ENCODE data around the gene MYPOP. TPM values are rescaled to one million over a fixed set of nuclear protein-coding genes. Genes with fewer than 3 reads are reported as not detected.

Gene MYPOP
- total and polyA plus RNA-seq, 2 of the 13 experiments (the other 11 are each of a cell fraction or from before 2014, with no cell fraction given), result 2.3 to 2.7 TPM

DNA sequence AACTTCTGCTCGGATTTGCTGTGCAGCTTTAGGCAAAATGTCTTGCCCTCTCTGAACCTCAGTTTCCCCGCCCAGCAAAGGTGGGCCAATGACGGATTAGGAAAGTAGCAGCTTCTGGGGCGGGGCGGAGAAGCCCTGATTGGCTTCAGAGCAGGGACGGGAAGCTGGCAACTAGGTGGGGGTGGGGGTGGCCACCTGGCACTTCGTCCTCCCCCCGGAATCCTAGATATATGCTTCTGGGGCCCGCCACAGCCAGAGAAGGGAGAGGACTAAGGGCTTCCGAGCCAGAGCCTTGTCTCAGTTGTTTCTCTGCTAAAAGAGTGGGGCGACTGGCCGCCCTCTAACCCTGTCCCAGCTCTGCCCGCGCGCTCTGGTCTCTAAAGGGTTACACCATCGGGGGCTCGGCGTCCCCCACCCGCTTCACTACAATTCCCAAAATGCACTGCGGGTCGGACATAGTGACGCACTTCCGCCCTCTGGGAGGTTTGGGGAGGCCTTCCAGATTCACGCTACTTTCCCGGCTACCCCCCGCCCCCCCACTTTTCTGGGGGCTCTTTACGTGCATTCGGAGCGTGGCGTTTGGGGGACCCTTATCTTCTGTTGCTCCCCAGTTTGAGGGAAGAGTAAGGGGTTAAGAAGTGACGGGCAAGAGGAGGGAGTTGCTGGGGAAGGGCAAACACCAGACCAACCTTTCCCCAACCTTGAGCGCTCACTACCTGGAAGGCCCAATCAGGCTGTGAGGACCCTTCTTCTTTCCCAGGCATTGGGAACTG is 15.8 kb downstream of the MYPOP start (continued):
- TF ChIP-seq, protein P1, sequence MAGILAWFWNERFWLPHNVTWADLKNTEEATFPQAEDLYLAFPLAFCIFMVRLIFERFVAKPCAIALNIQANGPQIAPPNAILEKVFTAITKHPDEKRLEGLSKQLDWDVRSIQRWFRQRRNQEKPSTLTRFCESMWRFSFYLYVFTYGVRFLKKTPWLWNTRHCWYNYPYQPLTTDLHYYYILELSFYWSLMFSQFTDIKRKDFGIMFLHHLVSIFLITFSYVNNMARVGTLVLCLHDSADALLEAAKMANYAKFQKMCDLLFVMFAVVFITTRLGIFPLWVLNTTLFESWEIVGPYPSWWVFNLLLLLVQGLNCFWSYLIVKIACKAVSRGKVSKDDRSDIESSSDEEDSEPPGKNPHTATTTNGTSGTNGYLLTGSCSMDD (CRISPR knock-in tag; IDR thresholded peaks at IDR 0.05), result no peak
- TF ChIP-seq ARNTL (CRISPR knock-in tag; IDR thresholded peaks at IDR 0.05), result peak; percentile 60
- TF ChIP-seq, protein P2, sequence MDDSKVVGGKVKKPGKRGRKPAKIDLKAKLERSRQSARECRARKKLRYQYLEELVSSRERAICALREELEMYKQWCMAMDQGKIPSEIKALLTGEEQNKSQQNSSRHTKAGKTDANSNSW (CRISPR knock-in tag; IDR thresholded peaks at IDR 0.05; ENCODE audit: borderline replicate concordance), result no peak
- no peak for TF ChIP-seq NCOR1 (IDR thresholded peaks at IDR 0.05; ENCODE audit: borderline replicate concordance, low read length)
- TF ChIP-seq NR2F6 (IDR thresholded peaks at IDR 0.05), result no peak
- TF ChIP-seq NR2F6 (CRISPR knock-in tag; IDR thresholded peaks at IDR 0.05), result no peak
- no peak for TF ChIP-seq MBD4 (IDR thresholded peaks at IDR 0.05; ENCODE audit: borderline replicate concordance, low read length)
- TF ChIP-seq AGO1 (IDR thresholded peaks at IDR 0.05; ENCODE audit: low read depth, low read length, poor library complexity, severe bottlenecking), result peak; percentile 95
- TF ChIP-seq NFRKB (IDR thresholded peaks at IDR 0.05), result no peak
- peak; percentile 35; the same call in 1 of the 2 replicates for TF ChIP-seq PPARG (CRISPR knock-in tag; conservative IDR thresholded peaks at IDR 0.05)
- TF ChIP-seq FOXP1 (IDR thresholded peaks at IDR 0.05), result no peak
- no peak for TF ChIP-seq FOXP1 (CRISPR knock-in tag; IDR thresholded peaks at IDR 0.05)
- TF ChIP-seq, protein P3, sequence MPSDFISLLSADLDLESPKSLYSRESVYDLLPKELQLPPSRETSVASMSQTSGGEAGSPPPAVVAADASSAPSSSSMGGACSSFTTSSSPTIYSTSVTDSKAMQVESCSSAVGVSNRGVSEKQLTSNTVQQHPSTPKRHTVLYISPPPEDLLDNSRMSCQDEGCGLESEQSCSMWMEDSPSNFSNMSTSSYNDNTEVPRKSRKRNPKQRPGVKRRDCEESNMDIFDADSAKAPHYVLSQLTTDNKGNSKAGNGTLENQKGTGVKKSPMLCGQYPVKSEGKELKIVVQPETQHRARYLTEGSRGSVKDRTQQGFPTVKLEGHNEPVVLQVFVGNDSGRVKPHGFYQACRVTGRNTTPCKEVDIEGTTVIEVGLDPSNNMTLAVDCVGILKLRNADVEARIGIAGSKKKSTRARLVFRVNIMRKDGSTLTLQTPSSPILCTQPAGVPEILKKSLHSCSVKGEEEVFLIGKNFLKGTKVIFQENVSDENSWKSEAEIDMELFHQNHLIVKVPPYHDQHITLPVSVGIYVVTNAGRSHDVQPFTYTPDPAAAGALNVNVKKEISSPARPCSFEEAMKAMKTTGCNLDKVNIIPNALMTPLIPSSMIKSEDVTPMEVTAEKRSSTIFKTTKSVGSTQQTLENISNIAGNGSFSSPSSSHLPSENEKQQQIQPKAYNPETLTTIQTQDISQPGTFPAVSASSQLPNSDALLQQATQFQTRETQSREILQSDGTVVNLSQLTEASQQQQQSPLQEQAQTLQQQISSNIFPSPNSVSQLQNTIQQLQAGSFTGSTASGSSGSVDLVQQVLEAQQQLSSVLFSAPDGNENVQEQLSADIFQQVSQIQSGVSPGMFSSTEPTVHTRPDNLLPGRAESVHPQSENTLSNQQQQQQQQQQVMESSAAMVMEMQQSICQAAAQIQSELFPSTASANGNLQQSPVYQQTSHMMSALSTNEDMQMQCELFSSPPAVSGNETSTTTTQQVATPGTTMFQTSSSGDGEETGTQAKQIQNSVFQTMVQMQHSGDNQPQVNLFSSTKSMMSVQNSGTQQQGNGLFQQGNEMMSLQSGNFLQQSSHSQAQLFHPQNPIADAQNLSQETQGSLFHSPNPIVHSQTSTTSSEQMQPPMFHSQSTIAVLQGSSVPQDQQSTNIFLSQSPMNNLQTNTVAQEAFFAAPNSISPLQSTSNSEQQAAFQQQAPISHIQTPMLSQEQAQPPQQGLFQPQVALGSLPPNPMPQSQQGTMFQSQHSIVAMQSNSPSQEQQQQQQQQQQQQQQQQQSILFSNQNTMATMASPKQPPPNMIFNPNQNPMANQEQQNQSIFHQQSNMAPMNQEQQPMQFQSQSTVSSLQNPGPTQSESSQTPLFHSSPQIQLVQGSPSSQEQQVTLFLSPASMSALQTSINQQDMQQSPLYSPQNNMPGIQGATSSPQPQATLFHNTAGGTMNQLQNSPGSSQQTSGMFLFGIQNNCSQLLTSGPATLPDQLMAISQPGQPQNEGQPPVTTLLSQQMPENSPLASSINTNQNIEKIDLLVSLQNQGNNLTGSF (CRISPR knock-in tag; IDR thresholded peaks at IDR 0.05), result no peak
- TF ChIP-seq ZNF614 (CRISPR knock-in tag; IDR thresholded peaks at IDR 0.05; ENCODE audit: borderline replicate concordance), result no peak
- TF ChIP-seq, protein P4, sequence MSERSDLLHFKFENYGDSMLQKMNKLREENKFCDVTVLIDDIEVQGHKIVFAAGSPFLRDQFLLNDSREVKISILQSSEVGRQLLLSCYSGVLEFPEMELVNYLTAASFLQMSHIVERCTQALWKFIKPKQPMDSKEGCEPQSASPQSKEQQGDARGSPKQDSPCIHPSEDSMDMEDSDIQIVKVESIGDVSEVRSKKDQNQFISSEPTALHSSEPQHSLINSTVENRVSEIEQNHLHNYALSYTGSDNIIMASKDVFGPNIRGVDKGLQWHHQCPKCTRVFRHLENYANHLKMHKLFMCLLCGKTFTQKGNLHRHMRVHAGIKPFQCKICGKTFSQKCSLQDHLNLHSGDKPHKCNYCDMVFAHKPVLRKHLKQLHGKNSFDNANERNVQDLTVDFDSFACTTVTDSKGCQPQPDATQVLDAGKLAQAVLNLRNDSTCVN (CRISPR knock-in tag; IDR thresholded peaks at IDR 0.05; ENCODE audit: borderline replicate concordance), result 0 out of 2 replicates have a peak, but pooled peaks have one; percentile 48
- TF ChIP-seq CENPT (CRISPR knock-in tag; IDR thresholded peaks at IDR 0.05; ENCODE audit: low read depth), result no peak
- no peak for TF ChIP-seq SP4 (CRISPR knock-in tag; IDR thresholded peaks at IDR 0.05)
- TF ChIP-seq, protein P5, sequence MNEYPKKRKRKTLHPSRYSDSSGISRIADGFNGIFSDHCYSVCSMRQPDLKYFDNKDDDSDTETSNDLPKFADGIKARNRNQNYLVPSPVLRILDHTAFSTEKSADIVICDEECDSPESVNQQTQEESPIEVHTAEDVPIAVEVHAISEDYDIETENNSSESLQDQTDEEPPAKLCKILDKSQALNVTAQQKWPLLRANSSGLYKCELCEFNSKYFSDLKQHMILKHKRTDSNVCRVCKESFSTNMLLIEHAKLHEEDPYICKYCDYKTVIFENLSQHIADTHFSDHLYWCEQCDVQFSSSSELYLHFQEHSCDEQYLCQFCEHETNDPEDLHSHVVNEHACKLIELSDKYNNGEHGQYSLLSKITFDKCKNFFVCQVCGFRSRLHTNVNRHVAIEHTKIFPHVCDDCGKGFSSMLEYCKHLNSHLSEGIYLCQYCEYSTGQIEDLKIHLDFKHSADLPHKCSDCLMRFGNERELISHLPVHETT (CRISPR knock-in tag; conservative IDR thresholded peaks at IDR 0.05), result peak; percentile 68; the same call in 1 of the 2 replicates
- TF ChIP-seq, protein P6, sequence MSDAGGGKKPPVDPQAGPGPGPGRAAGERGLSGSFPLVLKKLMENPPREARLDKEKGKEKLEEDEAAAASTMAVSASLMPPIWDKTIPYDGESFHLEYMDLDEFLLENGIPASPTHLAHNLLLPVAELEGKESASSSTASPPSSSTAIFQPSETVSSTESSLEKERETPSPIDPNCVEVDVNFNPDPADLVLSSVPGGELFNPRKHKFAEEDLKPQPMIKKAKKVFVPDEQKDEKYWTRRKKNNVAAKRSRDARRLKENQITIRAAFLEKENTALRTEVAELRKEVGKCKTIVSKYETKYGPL (CRISPR knock-in tag; IDR thresholded peaks at IDR 0.05), result peak; percentile 75; the same call in 1 of the 2 replicates
- TF ChIP-seq ZNF354B (CRISPR knock-in tag; IDR thresholded peaks at IDR 0.05), result no peak
- no peak for TF ChIP-seq MAFG (CRISPR knock-in tag; IDR thresholded peaks at IDR 0.05)
- TF ChIP-seq ZNF124 (CRISPR knock-in tag; IDR thresholded peaks at IDR 0.05), result peak; percentile 30; the same call in 1 of the 2 replicates
